Keratinocyte (primary cell): Measurements from ENCODE around the gene OR4D5. TPM values are rescaled to one million over a fixed set of nuclear protein-coding genes. Genes with fewer than 3 reads are reported as not detected.

Source experiments
- DNase-seq: peaks from one replicate; pipeline ENCODE4 v3.0.0-alpha.2; 2011; ENCODE audit warnings: low read depth, missing footprints, low spot score
- FAIRE-seq: peaks from 2 replicates; lab custom pipeline; 2011; peaks lifted over from hg19 to GRCh38; lab: Jason Lieb, UNC
- H2AFZ ChIP-seq: 2 replicates; pipeline ENCODE4 v1.6.0; 2012; ENCODE audit warnings: low read length, control low read depth, inconsistent platforms; ENCODE audit not compliant: control insufficient read depth
- H3K27ac ChIP-seq: 2 replicates; pipeline ENCODE4 v1.5.1; 2011; ENCODE audit warnings: low read length; ENCODE audit not compliant: control insufficient read depth, insufficient read depth
- H3K27me3 ChIP-seq: 3 replicates; pipeline ENCODE4 v1.6.0; 2011; ENCODE audit warnings: low read length; ENCODE audit not compliant: control insufficient read depth, insufficient read depth; ENCODE audit errors: extremely low read depth
- H3K36me3 ChIP-seq, 2 experiments: 2 replicates in 1 of 2; 3 replicates in 1 of 2; pipeline ENCODE4 v1.5.1; 2011; ENCODE audit warnings: low read length in 2 of 2, mild to moderate bottlenecking in 1 of 2; ENCODE audit not compliant: control insufficient read depth in 2 of 2, insufficient read depth in 2 of 2; ENCODE audit errors: extremely low read depth in 1 of 2
- H3K4me1 ChIP-seq: 3 replicates; pipeline ENCODE4 v1.5.1; 2011; ENCODE audit warnings: low read length; ENCODE audit not compliant: control insufficient read depth, insufficient read depth; ENCODE audit errors: extremely low read depth
- H3K4me2 ChIP-seq: 3 replicates; pipeline ENCODE4 v1.6.0; 2011; ENCODE audit warnings: low read depth, low read length; ENCODE audit not compliant: control insufficient read depth, insufficient read depth; ENCODE audit errors: extremely low read depth
- H3K4me3 ChIP-seq, 3 experiments: fragments of 200-600 bp in 1 of 3; sonication (generic) in 1 of 3; 2 replicates in 2 of 3; 3 replicates in 1 of 3; pipeline ENCODE4 v1.5.1; 2011 to 2016; ENCODE audit warnings: low read length in 3 of 3, mild to moderate bottlenecking in 3 of 3, control low read depth in 2 of 3, inconsistent platforms in 1 of 3, low read depth in 1 of 3, mixed read lengths in 1 of 3, mixed run types in 1 of 3, moderate library complexity in 1 of 3; ENCODE audit not compliant: control insufficient read depth in 2 of 3, insufficient read depth in 2 of 3; ENCODE audit errors: extremely low read depth in 1 of 3
- H3K79me2 ChIP-seq: 2 replicates; pipeline ENCODE4 v1.6.0; 2012; ENCODE audit warnings: low read length; ENCODE audit not compliant: control insufficient read depth, insufficient read depth
- H3K9ac ChIP-seq: 3 replicates; pipeline ENCODE4 v1.6.0; 2011; ENCODE audit warnings: low read length; ENCODE audit not compliant: control insufficient read depth, insufficient read depth; ENCODE audit errors: extremely low read depth
- H3K9me1 ChIP-seq: 3 replicates; pipeline ENCODE4 v1.6.0; 2011; ENCODE audit warnings: low read length; ENCODE audit not compliant: control insufficient read depth, insufficient read depth; ENCODE audit errors: extremely low read depth
- H3K9me3 ChIP-seq: 2 replicates; pipeline ENCODE4 v1.5.1; 2012; ENCODE audit warnings: low read depth, low read length; ENCODE audit not compliant: control insufficient read depth
- H4K20me1 ChIP-seq: 3 replicates; pipeline ENCODE4 v1.6.0; 2011; ENCODE audit warnings: low read length; ENCODE audit not compliant: control insufficient read depth, insufficient read depth; ENCODE audit errors: extremely low read depth
- CTCF ChIP-seq, 3 experiments: IDR thresholded peaks in 1 of 3; conservative IDR thresholded peaks in 1 of 3; optimal IDR thresholded peaks in 1 of 3; 2 replicates in 2 of 3; 3 replicates in 1 of 3; pipeline versions ENCODE3 to v1.5.1; 2011; ENCODE audit warnings: low read length in 3 of 3, mild to moderate bottlenecking in 3 of 3, moderate library complexity in 2 of 3, control low read depth in 1 of 3, inconsistent platforms in 1 of 3; ENCODE audit not compliant: insufficient read depth in 2 of 3; ENCODE audit errors: extremely low read depth in 1 of 3
- EZH2 ChIP-seq: IDR thresholded peaks from one replicate; pipeline ENCODE4 v1.6.1; 2012; ENCODE audit warnings: inconsistent platforms, mild to moderate bottlenecking, low read length, moderate library complexity
- dilution Hi-C: fragments of 300-500 bp; cut with MboI; formaldehyde crosslinking; loops from one replicate; pipeline ENCODE4 v1.7.0; 2020; ENCODE audit warnings: low sequenced_read_pairs; ENCODE audit not compliant: extremely low pct_ligation_motif_present
- polyA plus RNA-seq, 5 experiments: library from polyadenylated mRNA; depleted of rRNA in 3 of 5; stranded (reverse) in 3 of 5; stranded (forward) in 1 of 5; unstranded in 1 of 5; fragments of >200 nt; gene quantifications; 1 replicate in 1 of 5; 2 replicates in 3 of 5; 3 replicates in 1 of 5; pipeline versions ENCODE4 v1.2.1 to v1.2.3, GENCODE V29; 2011 to 2012; ENCODE audit warnings: missing spikeins in 2 of 5, low read depth in 1 of 5, low replicate concordance in 1 of 5

Gene OR4D5
- polyA plus RNA-seq, 1 donor (not counting 4 experiments of a cell fraction or from before 2014, with no cell fraction given) = not detected

DNA sequence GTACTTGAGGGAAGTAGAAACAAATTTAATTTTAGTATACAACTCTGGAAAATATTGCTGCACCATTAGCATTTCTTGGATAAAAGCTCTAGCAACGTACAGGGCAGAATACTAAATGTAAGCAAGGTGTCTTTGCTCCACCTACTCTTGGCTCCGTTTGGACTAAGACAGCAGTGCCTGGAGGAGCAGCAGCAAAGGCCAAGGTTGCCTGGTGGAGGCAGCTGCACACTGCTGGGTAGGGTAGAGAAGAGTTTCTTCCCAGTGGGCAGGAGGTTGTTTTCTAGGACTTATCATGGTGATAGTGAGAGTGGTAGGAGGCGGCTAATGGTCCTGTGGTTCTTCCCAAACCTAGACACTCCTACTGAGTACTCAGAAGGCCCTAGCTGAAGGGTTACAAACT is 39.6 kb upstream of the OR4D5 start:
- Histone ChIP-seq H3K79me2 (no peaks in the 10 kb centered on the region), H3K4me2 (no peak overlapping the region), H3K4me3 (no peak overlapping the region), H3K9me1 (no peaks in the 10 kb centered on the region), H3K27me3 (no peaks in the 10 kb centered on the region), H3K4me1 (no peaks in the 10 kb centered on the region), H2AFZ (no peak overlapping the region), H3K36me3 (no peaks in the 10 kb centered on the region), H4K20me1 (no peaks in the 10 kb centered on the region), H3K9me3 (no peaks in the 10 kb centered on the region), H3K9ac (no peak overlapping the region), H3K27ac (no peak overlapping the region)
- DNase-seq (no peak), FAIRE-seq (no peak)
- TF ChIP-seq EZH2 (no peak), CTCF (optimal IDR thresholded peaks at IDR 0.05 in 1 of 3, IDR thresholded peaks at IDR 0.05 in 1 of 3, conservative IDR thresholded peaks at IDR 0.05 in 1 of 3; ENCODE audit: extremely low read depth in 1 of 3, insufficient read depth in 2 of 3, low read length in 3 of 3) (no peak)
- dilution Hi-C loops = no loop called here

GRCh38 chr11:123901867-123902266 is 37.5 kb upstream of the OR4D5 start, which contains the start of gene OR8D4:
OR8D4 (plus strand) TSS chr11:123902167; CDS start chr11:123906432, 4,265 bp downstream.
- dilution Hi-C loops = no loop called here
- Histone ChIP-seq H3K4me3 (no peak within 1 kb of the TSS), H3K9me3 (no peaks in the 10 kb centered on the region), H3K9me1 (no peaks in the 10 kb centered on the region), H3K27ac (no peak within 1 kb of the TSS), H3K27me3 (no peaks in the 10 kb centered on the region), H3K9ac (no peak within 1 kb of the TSS), H3K4me1 (no peaks in the 10 kb centered on the region), H3K79me2 (no peaks in the 10 kb centered on the region), H2AFZ (no peak within 1 kb of the TSS), H4K20me1 (no peaks in the 10 kb centered on the region), H3K4me2 (no peak within 1 kb of the TSS), H3K36me3 (no peaks in the 10 kb centered on the region)
- no peak for FAIRE-seq
- no peak for TF ChIP-seq EZH2
- TF ChIP-seq CTCF (optimal IDR thresholded peaks at IDR 0.05 in 1 of 3, IDR thresholded peaks at IDR 0.05 in 1 of 3, conservative IDR thresholded peaks at IDR 0.05 in 1 of 3; ENCODE audit: extremely low read depth in 1 of 3, insufficient read depth in 2 of 3, low read length in 3 of 3) = no peak
- no peak for DNase-seq
